GM12872 (cell line): ENCODE measurements around the gene PELI3.

Source experiments
- TF ChIP-seq, protein P1 (sequence below): IDR thresholded peaks from 3 replicates; pipeline ENCODE4 v1.5.1; 2011; ENCODE audit warnings: low read depth, mild to moderate bottlenecking, low read length, moderate library complexity; ENCODE audit not compliant: insufficient read depth

The PELI3 gene

DNA sequence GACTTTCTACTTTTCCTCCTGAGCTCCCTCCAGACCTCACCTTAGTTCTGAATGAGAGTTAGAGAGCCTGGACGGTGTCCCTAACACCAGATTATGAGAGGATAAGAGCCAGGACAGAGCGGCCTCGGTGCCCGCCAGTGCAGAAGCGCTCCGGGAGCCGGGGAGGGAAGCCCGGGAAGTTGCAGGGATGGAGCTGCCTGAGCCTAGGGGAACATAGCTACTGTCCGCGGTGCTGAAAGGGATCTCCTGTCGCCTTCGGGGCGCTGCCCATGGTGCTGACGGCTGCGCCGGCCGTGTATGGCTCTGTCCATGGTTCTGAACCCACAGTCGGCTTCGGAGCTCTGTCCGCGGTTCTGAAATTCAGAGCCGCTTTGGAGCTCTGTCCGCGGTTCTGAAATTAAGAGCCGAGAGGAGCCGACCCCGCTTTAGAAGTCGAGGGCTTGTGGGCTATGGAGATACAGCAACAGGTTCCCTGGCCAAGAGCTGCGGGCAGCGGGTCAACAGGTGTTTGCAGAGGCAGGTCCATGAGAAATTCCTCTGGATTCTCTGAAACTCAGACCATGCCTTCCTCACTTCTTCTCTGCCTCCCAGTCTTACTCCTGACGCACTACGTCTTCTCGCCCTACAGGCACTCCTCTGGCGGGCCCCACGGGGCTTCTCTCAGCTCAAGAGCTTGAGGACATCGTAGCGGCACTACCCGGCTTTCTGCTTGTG, 45.1 kb upstream of the PELI3 start:
- TF ChIP-seq, protein P1, sequence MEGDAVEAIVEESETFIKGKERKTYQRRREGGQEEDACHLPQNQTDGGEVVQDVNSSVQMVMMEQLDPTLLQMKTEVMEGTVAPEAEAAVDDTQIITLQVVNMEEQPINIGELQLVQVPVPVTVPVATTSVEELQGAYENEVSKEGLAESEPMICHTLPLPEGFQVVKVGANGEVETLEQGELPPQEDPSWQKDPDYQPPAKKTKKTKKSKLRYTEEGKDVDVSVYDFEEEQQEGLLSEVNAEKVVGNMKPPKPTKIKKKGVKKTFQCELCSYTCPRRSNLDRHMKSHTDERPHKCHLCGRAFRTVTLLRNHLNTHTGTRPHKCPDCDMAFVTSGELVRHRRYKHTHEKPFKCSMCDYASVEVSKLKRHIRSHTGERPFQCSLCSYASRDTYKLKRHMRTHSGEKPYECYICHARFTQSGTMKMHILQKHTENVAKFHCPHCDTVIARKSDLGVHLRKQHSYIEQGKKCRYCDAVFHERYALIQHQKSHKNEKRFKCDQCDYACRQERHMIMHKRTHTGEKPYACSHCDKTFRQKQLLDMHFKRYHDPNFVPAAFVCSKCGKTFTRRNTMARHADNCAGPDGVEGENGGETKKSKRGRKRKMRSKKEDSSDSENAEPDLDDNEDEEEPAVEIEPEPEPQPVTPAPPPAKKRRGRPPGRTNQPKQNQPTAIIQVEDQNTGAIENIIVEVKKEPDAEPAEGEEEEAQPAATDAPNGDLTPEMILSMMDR, result no peak

DNA sequence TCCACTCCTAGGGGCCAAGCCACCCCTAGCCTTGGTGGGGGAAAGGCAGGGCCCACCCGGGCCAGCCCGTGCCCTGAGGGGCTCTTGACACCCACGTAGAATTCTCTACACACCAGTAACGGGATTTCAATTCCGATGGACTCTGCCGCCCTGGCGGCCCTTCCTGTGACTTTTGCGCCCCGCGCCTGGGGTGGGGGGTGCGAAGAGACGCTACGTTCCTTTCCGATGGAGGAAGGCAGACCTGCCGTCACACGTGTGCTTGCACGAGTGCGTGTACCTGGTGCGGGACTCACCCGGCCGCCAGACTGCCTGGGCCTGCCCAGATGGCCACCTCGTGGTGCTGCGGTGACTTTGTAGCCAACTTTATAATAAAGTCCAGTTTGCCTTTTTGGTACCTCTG, 40.4 kb upstream of the PELI3 start:
- TF ChIP-seq, protein P1, result no peak

DNA sequence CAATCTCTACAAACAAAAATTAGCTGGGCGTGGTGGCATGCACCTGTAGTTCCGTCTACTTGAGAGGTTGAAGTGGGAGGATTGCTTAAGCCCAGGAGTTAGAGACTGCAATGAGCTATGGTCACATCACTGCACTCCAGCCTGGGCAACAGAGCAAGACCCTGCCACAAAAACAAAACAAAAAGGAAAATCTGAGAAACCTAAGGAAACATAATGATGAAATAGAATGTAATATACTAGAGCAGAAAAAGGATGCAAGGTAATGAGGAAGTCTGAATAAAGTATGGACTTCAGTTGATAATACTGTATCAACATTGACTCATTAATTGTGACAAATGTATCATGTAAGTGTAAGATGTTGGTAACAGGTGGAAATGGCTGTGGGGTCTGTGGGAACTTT, 37.8 kb upstream of the PELI3 start:
- TF ChIP-seq, protein P1, result no peak

DNA sequence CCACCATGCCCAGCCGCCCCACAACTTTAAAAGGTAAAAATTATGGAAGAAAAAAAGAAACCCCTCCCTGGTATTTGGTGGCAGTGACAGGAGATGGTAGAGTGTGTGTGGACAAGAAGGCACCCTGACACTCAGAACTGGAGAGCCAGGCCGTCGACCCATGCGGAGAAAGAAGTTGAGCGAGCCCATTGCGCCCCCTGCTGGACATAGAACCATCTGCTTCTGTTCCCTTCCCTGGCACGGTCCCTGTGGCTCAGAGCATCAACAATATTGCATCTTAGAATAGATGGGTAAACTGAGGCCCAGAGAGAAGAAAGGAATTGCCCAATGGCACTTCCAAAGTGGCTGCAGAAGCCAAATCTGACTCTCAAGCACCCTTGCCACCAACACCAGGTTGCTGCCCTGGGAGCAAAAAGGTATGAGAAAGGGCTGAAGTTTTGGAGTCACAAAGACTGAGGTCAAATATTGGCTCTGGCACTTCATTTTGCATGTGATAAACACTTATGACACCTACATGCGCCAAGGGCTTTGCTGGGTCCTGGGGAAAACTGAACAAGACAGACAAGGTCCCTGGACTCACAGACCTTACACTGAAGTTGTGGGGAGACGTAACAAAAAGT, 36.6 kb upstream of the PELI3 start:
- TF ChIP-seq, protein P1, result peak; percentile 90

DNA sequence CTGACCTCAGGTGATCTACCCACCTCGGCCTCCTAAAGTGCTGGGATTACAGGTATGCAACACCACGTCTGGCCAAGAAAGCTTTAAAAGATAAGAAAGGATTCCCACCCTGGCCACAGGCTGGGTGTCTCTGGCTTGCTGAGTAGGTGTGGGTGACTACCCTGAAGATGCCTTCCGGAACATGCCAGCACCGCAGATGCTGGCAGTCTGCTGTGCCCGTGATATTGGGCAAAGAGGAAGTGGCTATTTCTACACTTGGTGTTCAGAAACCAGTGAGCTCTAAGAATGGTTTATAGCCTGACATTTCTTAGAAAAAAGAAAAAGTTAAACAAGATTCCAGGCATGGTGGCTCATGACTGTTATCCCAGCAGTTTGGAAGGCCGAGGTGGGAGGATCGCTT, 34.1 kb upstream of the PELI3 start:
- TF ChIP-seq, protein P1, result no peak

DNA sequence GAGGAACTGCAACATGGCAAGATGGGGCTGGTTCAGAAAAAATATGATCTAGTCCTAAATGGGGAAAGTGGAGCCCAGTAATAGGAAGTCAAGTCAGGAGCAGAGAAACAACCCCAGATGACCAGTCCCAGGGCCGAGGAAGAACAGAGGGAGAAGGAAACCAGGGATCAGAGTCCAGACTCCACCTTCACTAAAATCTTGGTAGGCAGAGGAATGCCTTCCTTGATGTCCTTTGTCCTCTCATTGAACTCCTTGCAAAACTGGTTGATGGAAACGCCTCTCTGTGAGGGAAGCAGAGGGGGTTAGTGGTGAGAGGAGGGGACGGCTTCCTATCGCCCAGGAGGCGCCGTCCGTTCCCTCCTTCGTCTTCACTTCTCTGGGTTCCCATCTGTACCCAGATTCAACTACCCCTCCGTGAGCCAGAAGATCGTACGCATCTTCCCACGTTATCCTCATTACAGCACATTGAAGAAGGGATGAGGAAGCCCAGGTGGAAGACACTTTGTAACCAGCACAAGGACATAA, 28.7 kb upstream of the PELI3 start:
- TF ChIP-seq, protein P1, result no peak

DNA sequence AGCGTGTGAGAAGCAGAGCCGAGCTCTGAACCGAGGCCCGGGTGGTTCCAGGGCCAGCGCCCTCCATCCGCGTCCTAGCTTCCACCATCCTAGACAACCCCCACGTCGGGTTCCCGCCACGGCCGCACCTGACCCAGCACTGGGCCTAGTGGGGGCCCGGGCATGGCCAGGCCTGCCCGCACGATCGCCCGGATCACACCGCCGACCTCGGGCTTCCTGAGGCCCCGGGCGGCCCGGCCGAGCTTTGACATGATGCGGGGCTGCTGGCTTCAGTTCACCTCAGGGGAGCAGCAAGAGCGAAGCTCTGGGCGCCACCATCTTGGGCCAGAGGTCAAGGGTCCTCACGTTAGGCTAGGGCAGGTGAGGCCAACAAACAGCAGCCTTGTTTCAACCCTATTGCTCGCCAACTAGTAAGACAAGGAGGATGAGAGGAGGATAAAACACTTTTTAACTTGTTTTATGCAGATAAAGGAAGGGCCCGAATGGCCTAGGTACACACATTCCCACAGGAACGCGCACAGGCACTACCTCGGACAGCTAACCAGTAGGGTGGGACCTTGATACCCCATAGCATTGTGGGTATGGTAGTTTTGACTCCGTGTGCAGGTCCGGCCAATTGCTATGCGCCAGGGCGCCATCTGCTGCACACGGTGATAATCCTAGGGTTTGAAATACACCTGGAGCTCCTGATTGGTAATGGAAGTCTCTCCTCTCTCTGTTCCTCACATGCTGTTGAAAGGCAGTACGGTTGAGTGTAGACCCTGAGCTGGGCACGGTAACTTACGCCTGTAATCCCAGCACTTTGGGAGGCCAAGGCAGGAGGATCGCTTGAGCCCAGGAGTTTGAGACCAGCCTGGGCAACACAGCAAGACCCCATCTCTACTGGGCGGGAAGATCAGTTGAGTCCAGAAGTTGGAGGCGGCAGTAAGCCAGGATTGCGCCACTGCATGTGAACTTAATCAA, 27.9 kb upstream of the PELI3 start, which contains the start of gene MRPL11:
Gene MRPL11 (minus strand): TSS at position 345 of the 963 bp plus-strand sequence. CDS start 94 bp downstream, at position 251.
- TF ChIP-seq, protein P1, result peak; percentile 78
